ENCODE measurements around the gene CCDC178. TPM values are rescaled to one million over a fixed set of nuclear protein-coding genes. Genes with fewer than 3 reads are reported as not detected.

The CCDC178 gene
- total and polyA plus RNA-seq, 2 of the 4 experiments (the other 2 are of a cell fraction): not detected

- no peaks in the 10 kb centered on the region for H3K27me3 ChIP-seq (ENCODE audit: control insufficient read depth, insufficient read depth, low read length)
- H3K4me1 ChIP-seq (ENCODE audit: control insufficient read depth, insufficient read depth, low read length): no peaks in the 10 kb centered on the region
- no peak overlapping the region for H2BK15ac ChIP-seq (ENCODE audit: low read depth, low read length)
- no peak overlapping the region for H3K14ac ChIP-seq (replicated peaks; ENCODE audit: low read depth, low read length)
- no peak overlapping the region for H3K18ac ChIP-seq (ENCODE audit: low read depth, low read length)
- H3K4ac ChIP-seq (ENCODE audit: low read depth, low read length): no peak overlapping the region
- no peak overlapping the region for H4K5ac ChIP-seq (ENCODE audit: low read depth, low read length)
- H2AK5ac ChIP-seq (ENCODE audit: low read depth, low read length): no peak overlapping the region
- no peak for ATAC-seq (ENCODE audit: low read depth)
- H3K9me1 ChIP-seq (ENCODE audit: insufficient read depth, low read length): no peaks in the 10 kb centered on the region
- dilution Hi-C loops (cut with HindIII; ENCODE audit: low sequenced_read_pairs, unreplicated experiment) (no loop called here), in situ Hi-C loops (cut with MboI; ENCODE audit: low sequenced_read_pairs) (no loop called here), intact Hi-C loops (cut with micrococcal nuclease) (no loop called here)
- no peak overlapping the region for H3K4me3 ChIP-seq (ENCODE audit: insufficient read depth, low read depth, low read length)
- CTCF ChIA-PET: no interaction called here
- no peak overlapping the region for H2BK20ac ChIP-seq (ENCODE audit: low read depth, low read length)
- H4K8ac ChIP-seq (ENCODE audit: low read depth in 2 of 2, low read length in 2 of 2): no peak overlapping the region
- H4K20me1 ChIP-seq (ENCODE audit: insufficient read depth, low read length): no peaks in the 10 kb centered on the region
- BruUV-seq (replicated peaks): no TSS peak
- no peak for TF ChIP-seq RCOR1 (IDR thresholded peaks at IDR 0.05; ENCODE audit: insufficient replicate concordance, low read length)
- no peak for TF ChIP-seq MAFK (IDR thresholded peaks at IDR 0.05; ENCODE audit: low read depth, low read length)
- no peak for TF ChIP-seq CHD1 (IDR thresholded peaks at IDR 0.05; ENCODE audit: low read depth, low read length)
- TF ChIP-seq FOS (IDR thresholded peaks at IDR 0.05; ENCODE audit: low read depth, low read length): no peak
- TF ChIP-seq NFE2L2 (IDR thresholded peaks at IDR 0.05; ENCODE audit: low read depth, low read length): no peak
- no peak for TF ChIP-seq CTCF (conservative IDR thresholded peaks at IDR 0.05; ENCODE audit: low read depth, low read length)
- no peak for TF ChIP-seq SMC3 (IDR thresholded peaks at IDR 0.05; ENCODE audit: low read depth, low read length)
- no peak for TF ChIP-seq RFX5 (IDR thresholded peaks at IDR 0.05; ENCODE audit: low read depth, low read length)
- no peak for TF ChIP-seq RAD21 (IDR thresholded peaks at IDR 0.05; ENCODE audit: low read length)
- H4K91ac ChIP-seq (ENCODE audit: insufficient read depth, low read depth, low read length): no peak overlapping the region
- H3K9ac ChIP-seq (ENCODE audit: low read depth, low read length): no peak overlapping the region
- 60% methylated on average over 4 of the region's 7 CpGs; no CpG with 5 or more reads in 1 of the 2 experiments for WGBS, 2 experiments (ENCODE audit: extremely low coverage in 2 of 2, insufficient read length in 1 of 2)
- H3K23ac ChIP-seq (ENCODE audit: low read depth, low read length): no peak overlapping the region
- no peaks in the 10 kb centered on the region for H3K9me3 ChIP-seq (ENCODE audit: control insufficient read depth, insufficient read depth, low read length)
- H3K79me1 ChIP-seq (ENCODE audit: low read depth in 1 of 2, low read length in 2 of 2): no peaks in the 10 kb centered on the region
- no peak overlapping the region for H3K27ac ChIP-seq (ENCODE audit: insufficient read depth, low read length)
- H2BK5ac ChIP-seq (ENCODE audit: low read depth, low read length, poor library complexity, severe bottlenecking): no peak overlapping the region
- POLR2A ChIA-PET (ENCODE audit: unreplicated experiment): no interaction called here
- no peak overlapping the region for H3K56ac ChIP-seq (ENCODE audit: extremely low read depth, insufficient read depth, low read length)
- H3K36me3 ChIP-seq (ENCODE audit: control insufficient read depth, insufficient read depth, low read length): no peaks in the 10 kb centered on the region
- DNase-seq: no peak
- no peak overlapping the region for H2AFZ ChIP-seq (replicated peaks; ENCODE audit: low read length, poor library complexity)
- H3K4me2 ChIP-seq (ENCODE audit: low read depth, low read length): no peak overlapping the region
- H2AK9ac ChIP-seq (replicated peaks; ENCODE audit: low read depth, low read length, poor library complexity): no peak overlapping the region
- H2BK120ac ChIP-seq (ENCODE audit: low read depth, low read length): no peak overlapping the region
These were observed 532.1 kb downstream of the CCDC178 start for GRCh38 chr18:32908424-32908805.
